ENCODE data around the gene LCN12. TPM values are rescaled to one million over a fixed set of nuclear protein-coding genes. Genes with fewer than 3 reads are reported as not detected.

LCN12 gene
- total RNA-seq, 4 donors from 2014 or later = not detected

- Histone ChIP-seq H3K9me3 (no peaks in the 10 kb centered on the region), H3K36me3 (no peaks in the 10 kb centered on the region), H3K4me3 (no peak overlapping the region), H3K4me1 (peaks cover 0 to 8% (median 8%) of the 10 kb centered on the region in 3 donors), H3K27me3 (peaks cover 28% of the 10 kb centered on the region), H3K27ac (no peak overlapping the region)
- no peak for ATAC-seq
- TF ChIP-seq POLR2AphosphoS5 (IDR thresholded peaks at IDR 0.05) (no peak), POLR2A (IDR thresholded peaks at IDR 0.05) (no peak)
- TF ChIP-seq, protein P1, sequence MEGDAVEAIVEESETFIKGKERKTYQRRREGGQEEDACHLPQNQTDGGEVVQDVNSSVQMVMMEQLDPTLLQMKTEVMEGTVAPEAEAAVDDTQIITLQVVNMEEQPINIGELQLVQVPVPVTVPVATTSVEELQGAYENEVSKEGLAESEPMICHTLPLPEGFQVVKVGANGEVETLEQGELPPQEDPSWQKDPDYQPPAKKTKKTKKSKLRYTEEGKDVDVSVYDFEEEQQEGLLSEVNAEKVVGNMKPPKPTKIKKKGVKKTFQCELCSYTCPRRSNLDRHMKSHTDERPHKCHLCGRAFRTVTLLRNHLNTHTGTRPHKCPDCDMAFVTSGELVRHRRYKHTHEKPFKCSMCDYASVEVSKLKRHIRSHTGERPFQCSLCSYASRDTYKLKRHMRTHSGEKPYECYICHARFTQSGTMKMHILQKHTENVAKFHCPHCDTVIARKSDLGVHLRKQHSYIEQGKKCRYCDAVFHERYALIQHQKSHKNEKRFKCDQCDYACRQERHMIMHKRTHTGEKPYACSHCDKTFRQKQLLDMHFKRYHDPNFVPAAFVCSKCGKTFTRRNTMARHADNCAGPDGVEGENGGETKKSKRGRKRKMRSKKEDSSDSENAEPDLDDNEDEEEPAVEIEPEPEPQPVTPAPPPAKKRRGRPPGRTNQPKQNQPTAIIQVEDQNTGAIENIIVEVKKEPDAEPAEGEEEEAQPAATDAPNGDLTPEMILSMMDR (IDR thresholded peaks at IDR 0.05) = no peak
- 97 to 98% methylated on average over 6 to 8 of the region's 9 CpGs for WGBS, 2 donors (ENCODE audit: low coverage in 1 of 2)
Observed at GRCh38 chr9:136962163-136962562, 10.1 kb downstream of the LCN12 start.

GRCh38 chr9:136962701-136963248, 10.7 kb downstream of the LCN12 start:
- Histone ChIP-seq H3K9me3 (no peaks in the 10 kb centered on the region), H3K27ac (no peak overlapping the region), H3K4me3 (no peak overlapping the region), H3K4me1 (peaks cover 0 to 8% (median 8%) of the 10 kb centered on the region in 3 donors), H3K36me3 (no peaks in the 10 kb centered on the region), H3K27me3 (peaks cover 30% of the 10 kb centered on the region)
- WGBS, 2 donors (ENCODE audit: low coverage in 1 of 2) = 60% methylated on average over 2 of the region's 11 CpGs; no CpG with 5 or more reads in 1 of the 2 donors
- no peak for ATAC-seq
- TF ChIP-seq, protein P1 (IDR thresholded peaks at IDR 0.05) = no peak
- TF ChIP-seq POLR2A (IDR thresholded peaks at IDR 0.05) (no peak), EP300 (IDR thresholded peaks at IDR 0.05) (no peak), POLR2AphosphoS5 (IDR thresholded peaks at IDR 0.05) (no peak)

DNA sequence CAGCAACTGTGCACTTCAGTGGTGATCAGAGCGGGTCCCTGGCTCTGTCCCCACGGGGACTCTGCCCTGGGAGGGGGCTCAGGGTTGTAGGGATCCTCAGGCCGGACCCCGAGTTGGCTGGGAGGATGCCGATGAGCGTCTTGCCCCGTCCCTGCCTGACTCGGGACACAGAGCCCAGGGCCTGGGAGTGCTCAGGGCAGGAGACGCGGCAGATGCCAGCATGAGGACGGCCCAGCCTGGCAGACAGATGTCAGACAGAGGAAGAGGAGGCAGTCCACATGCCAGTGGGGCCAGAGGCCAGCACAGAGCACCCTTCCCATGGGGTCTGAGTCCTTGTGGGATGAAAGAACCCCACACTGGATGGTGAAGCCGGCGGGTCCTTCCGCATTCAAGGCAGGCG, 11.3 kb downstream of the LCN12 start:
- Histone ChIP-seq H3K4me1 (peaks cover 0 to 8% (median 8%) of the 10 kb centered on the region in 3 donors), H3K9me3 (no peaks in the 10 kb centered on the region), H3K27me3 (peaks cover 36% of the 10 kb centered on the region), H3K36me3 (no peaks in the 10 kb centered on the region), H3K4me3 (no peak overlapping the region), H3K27ac (no peak overlapping the region)
- TF ChIP-seq, protein P1 (IDR thresholded peaks at IDR 0.05) = no peak
- TF ChIP-seq POLR2AphosphoS5 (IDR thresholded peaks at IDR 0.05) = no peak
- TF ChIP-seq EP300 (IDR thresholded peaks at IDR 0.05) = no peak
- no peak for TF ChIP-seq POLR2A (IDR thresholded peaks at IDR 0.05)
- no peak for ATAC-seq
- no CpG with 5 or more reads among the region's 15 CpGs for WGBS, 2 donors (ENCODE audit: low coverage in 1 of 2)

GRCh38 chr9:136963751-136964150, 11.7 kb downstream of the LCN12 start:
- no peak overlapping the region for H3K27ac ChIP-seq
- peaks cover 0 to 8% (median 8%) of the 10 kb centered on the region in 3 donors for H3K4me1 ChIP-seq
- ATAC-seq = no peak
- WGBS, 2 donors (ENCODE audit: low coverage in 1 of 2) = no CpG with 5 or more reads among the region's 12 CpGs
- H3K36me3 ChIP-seq = no peaks in the 10 kb centered on the region
- H3K4me3 ChIP-seq = no peak overlapping the region
- H3K9me3 ChIP-seq = no peaks in the 10 kb centered on the region
- H3K27me3 ChIP-seq = peaks cover 39% of the 10 kb centered on the region
- TF ChIP-seq EP300 (IDR thresholded peaks at IDR 0.05) (no peak), POLR2A (IDR thresholded peaks at IDR 0.05) (no peak), POLR2AphosphoS5 (IDR thresholded peaks at IDR 0.05) (no peak)
- TF ChIP-seq, protein P1 (IDR thresholded peaks at IDR 0.05) = no peak

GRCh38 chr9:136964171-136964689, 12.2 kb downstream of the LCN12 start:
- no peaks in the 10 kb centered on the region for H3K36me3 ChIP-seq
- peaks cover 40% of the 10 kb centered on the region for H3K27me3 ChIP-seq
- no peak for ATAC-seq
- H3K4me3 ChIP-seq = no peak overlapping the region
- no peaks in the 10 kb centered on the region for H3K9me3 ChIP-seq
- H3K4me1 ChIP-seq = peaks cover 0 to 8% (median 8%) of the 10 kb centered on the region in 3 donors
- no peak for TF ChIP-seq POLR2AphosphoS5 (IDR thresholded peaks at IDR 0.05)
- TF ChIP-seq, protein P1 (IDR thresholded peaks at IDR 0.05) = no peak
- no peak for TF ChIP-seq POLR2A (IDR thresholded peaks at IDR 0.05)
- no peak for TF ChIP-seq EP300 (IDR thresholded peaks at IDR 0.05)
- H3K27ac ChIP-seq = no peak overlapping the region
- WGBS, 2 donors (ENCODE audit: low coverage in 1 of 2) = 39% methylated on average over 7 of the region's 22 CpGs; no CpG with 5 or more reads in 1 of the 2 donors

Measured in gastroesophageal sphincter (tissue), 4 donors.